Measurements from ENCODE around the gene FAM228B.
A peak's percentile ranks its signal among the peaks of the same experiment; 100 is the strongest.

FAM228B gene

GRCh38 chr2:24115057-24115456 is 8.2 kb upstream of the FAM228B start:
- no peak for DNase-seq (ENCODE audit: low read depth)
- H3K4me3 ChIP-seq (ENCODE audit: low read length) = no peak overlapping the region

GRCh38 chr2:24117902-24118301 is 5.4 kb upstream of the FAM228B start:
- no peak for TF ChIP-seq CTCF (conservative IDR thresholded peaks at IDR 0.05; ENCODE audit: low read depth, low read length)
- H3K4me3 ChIP-seq (ENCODE audit: low read length) = no peak overlapping the region
- DNase-seq (ENCODE audit: low read depth) = no peak

More at GRCh38 chr2:24115057-24115456, 8.2 kb upstream of the FAM228B start:
- TF ChIP-seq CTCF (conservative IDR thresholded peaks at IDR 0.05; ENCODE audit: low read depth, low read length) = no peak

- no peak for TF ChIP-seq CTCF (conservative IDR thresholded peaks at IDR 0.05; ENCODE audit: low read depth, low read length)
- no peak for DNase-seq (ENCODE audit: low read depth)
- H3K4me3 ChIP-seq (ENCODE audit: low read length) = no peak overlapping the region
Observed at GRCh38 chr2:24121066-24121465, 2.2 kb upstream of the FAM228B start.

- no peak for DNase-seq (ENCODE audit: low read depth)
- no peak overlapping the region for H3K4me3 ChIP-seq (ENCODE audit: low read length)
- no peak for TF ChIP-seq CTCF (conservative IDR thresholded peaks at IDR 0.05; ENCODE audit: low read depth, low read length)
Observed at GRCh38 chr2:24121469-24121868, 1.8 kb upstream of the FAM228B start.

- no peak for TF ChIP-seq CTCF (conservative IDR thresholded peaks at IDR 0.05; ENCODE audit: low read depth, low read length)
- DNase-seq (ENCODE audit: low read depth) = no peak
- peak overlapping the region; percentile 74 for H3K4me3 ChIP-seq (ENCODE audit: low read length)
Observed at GRCh38 chr2:24122366-24123194, 689 bp upstream of the FAM228B start.

- no peak for DNase-seq (ENCODE audit: low read depth)
- H3K4me3 ChIP-seq (ENCODE audit: low read length) = peak overlapping the region; percentile 74
- no peak for TF ChIP-seq CTCF (conservative IDR thresholded peaks at IDR 0.05; ENCODE audit: low read depth, low read length)
Observed at GRCh38 chr2:24123922-24124580, 782 bp downstream of the FAM228B start.

- no peak for TF ChIP-seq CTCF (conservative IDR thresholded peaks at IDR 0.05; ENCODE audit: low read depth, low read length)
- DNase-seq (ENCODE audit: low read depth) = no peak
- H3K4me3 ChIP-seq (ENCODE audit: low read length) = no peak overlapping the region
Observed at GRCh38 chr2:24125956-24126355, 2.7 kb downstream of the FAM228B start.
